Motor neuron (in vitro differentiated cells): Measurements from ENCODE around the gene SYT8. TPM values are rescaled to one million over a fixed set of nuclear protein-coding genes. Genes with fewer than 3 reads are reported as not detected.

Experiments used
- ATAC-seq, 8 experiments: fragments of 200-7000 bp; cut with Tn5 transposase; replicated peaks in 6 of 8; 2 replicates each; pipeline ENCODE4 v1.8.0; 2021; ENCODE audit warnings: mild to moderate bottlenecking in 8 of 8, moderate library complexity in 8 of 8
- H3K27ac ChIP-seq, 2 donors: fragments of 250-450 bp; sonication (Bioruptor Pico); 2 replicates each; pipeline ENCODE4 v1.9.0; 2021; ENCODE audit warnings: antibody characterized with exemption in 2 of 2, mild to moderate bottlenecking in 2 of 2, moderate library complexity in 1 of 2
- H3K4me1 ChIP-seq, 2 donors: fragments of 250-450 bp; sonication (Bioruptor Pico); replicated peaks in 1 of 2; 2 replicates each; pipeline ENCODE4 v1.6.1; 2021; ENCODE audit warnings: antibody characterized with exemption in 2 of 2, mild to moderate bottlenecking in 2 of 2, moderate library complexity in 1 of 2
- H3K4me3 ChIP-seq, 5 donors: fragments of 250-450 bp; sonication (Bioruptor Pico); 2 replicates each; pipeline ENCODE4 v1.9.0; 2021; ENCODE audit warnings: antibody characterized with exemption in 5 of 5, mild to moderate bottlenecking in 5 of 5, moderate library complexity in 4 of 5
- WGBS, 10 experiments: fragments of 450-650 bp; shearing (Covaris generic); methylation state at CpG; one replicate each; pipeline ENCODE4 v1.0.0; 2022; 5-methylcytosine and 5-hydroxymethylcytosine counted together
- in situ Hi-C, 9 experiments: fragments of 400-800 bp; cut with MboI; loops; one replicate each; pipeline ENCODE4 v1.15.0; 2021; ENCODE audit warnings: low sequenced_read_pairs in 9 of 9, low pct_unique_long_range_greater_than_20kb in 2 of 9; ENCODE audit not compliant: unreplicated experiment in 9 of 9
- total RNA-seq, 8 experiments: library from RNA; unstranded; fragments of 300-600 nt; gene quantifications; 2 replicates each; pipeline versions ENCODE4 v1.2.3 to v1.2.4, GENCODE V29; 2022

The SYT8 gene
- total RNA-seq, 8 experiments from 2014 or later: 0.27 to 2.0 (median 0.66) TPM; not detected in 3

DNA sequence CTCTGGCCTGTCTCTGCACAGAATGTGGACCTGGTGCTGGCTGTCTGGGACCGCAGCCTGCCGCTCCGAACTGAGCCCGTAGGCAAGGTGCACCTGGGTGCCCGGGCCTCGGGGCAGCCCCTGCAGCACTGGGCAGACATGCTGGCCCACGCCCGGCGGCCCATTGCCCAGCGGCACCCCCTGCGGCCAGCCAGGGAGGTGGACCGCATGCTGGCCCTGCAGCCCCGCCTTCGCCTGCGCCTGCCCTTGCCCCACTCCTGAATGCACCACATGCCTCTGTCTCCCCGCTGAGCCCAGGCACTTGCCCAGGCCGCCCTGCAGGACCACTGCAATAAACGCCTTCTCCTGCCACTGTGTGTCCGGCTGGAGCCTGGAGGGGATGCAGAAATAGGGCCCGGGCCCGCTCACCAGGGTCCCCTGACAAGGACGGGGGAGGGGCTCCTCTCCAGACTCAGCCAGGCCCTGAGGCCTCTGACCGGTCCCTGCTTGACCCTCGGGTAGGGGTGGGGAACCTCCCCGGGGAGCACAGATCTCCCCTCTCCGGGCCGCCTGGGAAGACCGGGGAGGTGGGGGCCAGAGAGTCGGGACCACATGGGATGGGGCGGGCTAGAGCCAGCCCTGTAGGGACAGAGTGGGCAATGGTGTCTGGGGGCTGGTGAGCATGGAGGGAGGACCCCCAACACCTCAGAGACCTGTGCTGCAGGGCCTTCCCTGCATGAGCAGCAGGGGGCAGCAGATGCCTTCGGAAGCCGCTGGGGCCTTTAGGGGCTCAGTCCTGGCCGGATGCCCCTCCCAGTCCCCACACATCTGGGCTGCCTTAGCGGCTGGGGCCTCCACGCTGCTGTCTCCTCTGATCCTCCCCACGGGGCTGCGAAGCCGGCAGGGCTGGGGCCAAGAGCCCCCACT lies 2.6 kb downstream of the SYT8 start:
- in situ Hi-C loops: loop anchor here in 3 of 9 experiments (10.0 to 25.0 kb wide), 2 partner anchors 143 to 175 kb away; partner anchors contain the start of gene KRTAP5-6 (in 2 of the 3)

DNA sequence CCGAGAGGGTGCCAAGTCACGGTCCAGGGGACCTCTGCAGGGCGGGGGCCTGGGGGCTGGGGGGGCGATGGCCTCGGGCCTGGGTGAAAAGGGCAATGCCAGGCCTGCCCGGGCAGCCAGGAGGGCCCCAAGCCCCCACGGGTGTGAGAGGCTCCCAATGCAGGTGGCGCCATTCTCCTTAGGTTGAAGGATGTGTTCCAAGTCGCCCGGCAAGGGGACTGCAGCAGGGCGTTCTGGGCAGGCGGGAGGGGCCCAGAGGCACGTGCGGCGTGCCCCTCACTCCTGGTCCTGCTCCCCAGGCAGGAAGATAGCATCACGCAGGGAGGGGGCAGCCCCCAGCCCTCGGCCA lies 3.3 kb downstream of the SYT8 start:
- no peak overlapping the region for H3K27ac ChIP-seq
- 0% methylated on average over 1 of the region's 17 CpGs; no CpG with 5 or more reads in 9 of the 10 experiments for WGBS, 10 experiments
- in situ Hi-C loops: loop anchor here in 3 of 9 experiments (10.0 to 25.0 kb wide), 2 partner anchors 143 to 176 kb away; partner anchors contain the start of gene KRTAP5-6 (in 2 of the 3)
- peaks cover 0 to 3% of the 10 kb centered on the region in 2 donors for H3K4me1 ChIP-seq
- H3K4me3 ChIP-seq: no peak overlapping the region
- peak in 3 of 8 experiments; percentile 8 to 22 (median 19) for ATAC-seq

More for the DNA sequence above, 2.6 kb downstream of the SYT8 start:
- Histone ChIP-seq H3K27ac (no peak overlapping the region), H3K4me3 (no peak overlapping the region), H3K4me1 (peaks cover 0 to 3% of the 10 kb centered on the region in 2 donors)
- peak; percentile 78 to 92 (median 82) for ATAC-seq
- WGBS, 10 experiments: no CpG with 5 or more reads among the region's 38 CpGs

DNA sequence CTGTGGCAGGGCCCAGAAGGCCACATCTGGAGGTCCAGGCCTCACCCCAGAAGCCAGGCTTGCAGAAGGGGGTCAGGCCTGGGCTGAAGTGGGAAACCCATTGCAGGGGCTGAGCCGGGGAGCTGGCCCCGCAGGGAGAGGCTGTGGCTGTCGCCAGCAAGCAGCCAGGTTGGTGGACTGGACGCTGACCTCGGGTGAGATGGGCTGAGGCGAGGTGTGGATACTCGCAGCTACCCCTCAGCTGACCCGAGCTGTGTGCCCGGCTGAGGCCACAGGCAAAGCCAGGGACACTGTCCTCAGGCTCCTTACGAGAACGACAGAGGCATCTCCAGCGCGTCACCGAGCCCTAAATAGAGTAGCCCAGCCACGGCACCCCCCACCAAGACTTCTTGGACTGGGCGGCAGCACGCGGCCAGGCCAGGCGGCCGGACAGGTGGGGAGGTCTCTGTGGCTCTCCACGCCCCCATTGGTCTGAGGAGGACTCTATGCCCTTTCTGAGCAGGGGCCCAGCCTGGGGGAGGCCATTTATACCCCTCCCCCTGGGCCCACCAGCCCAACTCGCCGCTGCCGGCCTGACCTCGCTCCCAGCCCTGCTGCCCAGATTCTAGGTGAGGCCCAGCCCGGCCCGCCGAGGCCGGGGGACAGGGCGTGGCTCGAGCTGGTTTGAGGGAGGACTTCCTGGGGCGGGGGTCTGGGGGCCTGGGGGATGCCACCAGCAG lies 3.8 kb downstream of the SYT8 start, which contains the start of gene TNNI2:
Gene TNNI2 (plus strand): TSS at position 556 of the 719 bp plus-strand sequence. CDS start 716 bp downstream, outside the sequence.
- WGBS, 10 experiments: 0 to 80% (median 53%) methylated on average over 1 to 3 of the region's 32 CpGs; no CpG with 5 or more reads in 7 of the 10 experiments
- ATAC-seq: no peak
- in situ Hi-C loops: loop anchor here in 3 of 9 experiments (10.0 to 25.0 kb wide), 2 partner anchors 144 to 176 kb away; partner anchors contain the start of gene KRTAP5-6 (in 2 of the 3)
- H3K4me3 ChIP-seq: no peak within 1 kb of the TSS
- no peak within 1 kb of the TSS for H3K27ac ChIP-seq
- peaks cover 0 to 3% of the 10 kb centered on the region in 2 donors for H3K4me1 ChIP-seq

DNA sequence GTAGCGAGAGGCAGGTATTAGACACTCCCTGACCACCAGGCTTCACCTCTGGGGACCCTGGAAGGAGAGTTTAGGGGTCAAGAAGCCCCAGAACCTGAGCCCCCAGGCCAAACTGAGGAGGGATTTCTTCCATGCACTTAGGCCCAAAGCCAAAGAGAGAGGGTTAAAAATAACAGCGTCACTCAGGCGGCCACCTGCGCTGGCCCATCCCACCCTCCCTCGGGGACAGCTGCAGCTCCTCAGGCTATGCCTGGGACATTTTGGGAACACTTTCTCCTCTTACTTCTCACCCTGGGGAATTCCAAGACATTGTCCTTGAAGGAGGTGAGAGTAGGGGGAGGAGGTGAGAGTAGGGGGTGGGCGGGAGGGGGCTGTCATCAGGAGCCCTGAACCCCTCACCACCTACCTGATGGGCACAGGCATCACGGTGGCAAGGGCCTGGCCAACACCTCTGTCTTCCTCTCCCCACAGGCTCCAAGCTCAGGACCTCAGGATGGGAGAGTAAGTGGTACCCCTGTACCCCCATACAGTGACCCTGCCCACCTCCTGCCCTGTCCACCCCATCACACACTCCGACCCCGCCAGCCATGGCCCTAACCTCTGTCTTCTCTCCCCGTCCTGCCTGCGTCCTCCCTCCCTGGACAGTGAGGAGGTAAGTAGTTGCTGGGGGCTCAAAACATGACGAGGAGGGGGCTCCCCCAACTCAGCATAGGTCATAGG lies 4.6 kb downstream of the SYT8 start:
- no peak for ATAC-seq
- Histone ChIP-seq H3K4me1 (peaks cover 0 to 3% of the 10 kb centered on the region in 2 donors), H3K4me3 (no peak overlapping the region), H3K27ac (no peak overlapping the region)
- 80 to 100% (median 90%) methylated on average over 1 to 2 of the region's 12 CpGs; no CpG with 5 or more reads in 7 of the 10 experiments for WGBS, 10 experiments
- in situ Hi-C loops: loop anchor here in 3 of 9 experiments (10.0 to 25.0 kb wide), 2 partner anchors 145 to 177 kb away; partner anchors contain the start of gene KRTAP5-6 (in 2 of the 3)

DNA sequence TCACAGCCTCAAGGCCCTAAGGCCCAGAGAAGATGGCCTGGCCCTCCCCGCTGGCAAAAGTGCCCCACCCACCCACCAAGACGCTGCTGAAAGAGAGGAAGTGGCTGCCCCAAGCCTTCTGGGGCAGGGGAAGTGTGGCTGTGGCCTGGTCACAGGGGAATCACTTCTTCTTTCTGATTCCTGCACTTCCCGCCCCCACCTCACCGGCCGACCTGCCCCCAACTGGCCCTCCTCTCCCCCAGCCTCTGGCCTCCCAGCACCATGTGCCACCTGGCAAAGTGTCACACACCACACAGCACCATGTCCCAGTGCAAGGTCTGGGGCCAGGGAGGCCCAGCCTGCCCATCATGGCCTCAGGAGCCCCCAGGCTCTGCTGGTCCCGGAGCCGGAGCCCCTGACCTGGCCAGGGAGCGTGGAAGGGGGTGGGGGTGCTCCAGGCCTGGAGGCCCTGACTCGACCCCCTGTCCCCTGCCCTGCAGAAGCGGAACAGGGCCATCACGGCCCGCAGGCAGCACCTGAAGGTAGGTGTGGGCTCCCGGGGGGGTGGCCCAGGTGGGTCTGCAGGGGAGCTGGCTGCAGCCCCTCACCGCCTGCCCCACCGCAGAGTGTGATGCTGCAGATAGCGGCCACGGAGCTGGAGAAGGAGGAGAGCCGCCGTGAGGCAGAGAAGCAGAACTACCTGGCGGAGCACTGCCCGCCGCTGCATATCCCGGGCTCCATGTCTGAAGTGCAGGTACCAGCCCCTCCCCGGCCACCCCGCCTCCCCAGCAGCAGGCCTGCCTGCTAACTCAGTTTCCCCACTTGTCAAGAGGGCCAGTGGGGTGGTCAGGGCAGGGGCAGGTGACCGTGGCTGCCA lies 5.4 kb downstream of the SYT8 start:
- Histone ChIP-seq H3K4me1 (peaks cover 0 to 3% of the 10 kb centered on the region in 2 donors), H3K27ac (no peak overlapping the region), H3K4me3 (no peak overlapping the region)
- ATAC-seq: no peak
- 100% methylated on average over 3 of the region's 26 CpGs; no CpG with 5 or more reads in 9 of the 10 experiments for WGBS, 10 experiments
- in situ Hi-C loops: loop anchor here in 3 of 9 experiments (10.0 to 25.0 kb wide), 2 partner anchors 145 to 178 kb away; partner anchors contain the start of gene KRTAP5-6 (in 2 of the 3)

DNA sequence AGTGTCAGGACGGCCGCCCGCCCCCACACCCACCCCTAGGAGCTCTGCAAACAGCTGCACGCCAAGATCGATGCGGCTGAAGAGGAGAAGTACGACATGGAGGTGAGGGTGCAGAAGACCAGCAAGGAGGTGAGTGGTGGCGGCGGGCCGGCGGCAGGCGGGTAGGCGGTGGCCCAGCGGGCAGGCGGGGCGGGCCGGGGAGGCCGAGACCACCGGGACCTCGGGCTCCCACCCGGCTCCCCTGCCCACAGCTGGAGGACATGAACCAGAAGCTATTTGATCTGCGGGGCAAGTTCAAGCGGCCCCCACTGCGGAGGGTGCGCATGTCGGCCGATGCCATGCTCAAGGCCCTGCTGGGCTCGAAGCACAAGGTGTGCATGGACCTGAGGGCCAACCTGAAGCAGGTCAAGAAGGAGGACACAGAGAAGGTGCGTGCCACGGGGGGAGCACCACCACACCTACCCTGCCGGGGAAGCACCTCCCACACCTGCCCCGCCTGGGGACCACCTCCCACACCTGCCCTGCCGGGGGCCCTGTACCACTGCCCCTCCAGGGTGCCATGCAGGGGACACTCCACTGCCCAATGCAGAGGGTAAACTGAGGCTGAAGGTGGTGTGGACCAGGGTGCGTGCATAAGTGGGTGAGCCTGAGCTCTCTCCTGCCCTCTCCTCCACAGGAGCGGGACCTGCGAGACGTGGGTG lies 6.1 kb downstream of the SYT8 start:
- WGBS, 10 experiments: 88% methylated on average over 8 of the region's 37 CpGs; no CpG with 5 or more reads in 9 of the 10 experiments
- in situ Hi-C loops: loop anchor here in 1 of 9 experiments (25.0 kb wide), 1 partner anchor 179 kb away; no protein-coding TSS in a partner anchor
- Histone ChIP-seq H3K4me1 (peaks cover 0 to 3% of the 10 kb centered on the region in 2 donors), H3K4me3 (no peak overlapping the region), H3K27ac (no peak overlapping the region)
- ATAC-seq: no peak

DNA sequence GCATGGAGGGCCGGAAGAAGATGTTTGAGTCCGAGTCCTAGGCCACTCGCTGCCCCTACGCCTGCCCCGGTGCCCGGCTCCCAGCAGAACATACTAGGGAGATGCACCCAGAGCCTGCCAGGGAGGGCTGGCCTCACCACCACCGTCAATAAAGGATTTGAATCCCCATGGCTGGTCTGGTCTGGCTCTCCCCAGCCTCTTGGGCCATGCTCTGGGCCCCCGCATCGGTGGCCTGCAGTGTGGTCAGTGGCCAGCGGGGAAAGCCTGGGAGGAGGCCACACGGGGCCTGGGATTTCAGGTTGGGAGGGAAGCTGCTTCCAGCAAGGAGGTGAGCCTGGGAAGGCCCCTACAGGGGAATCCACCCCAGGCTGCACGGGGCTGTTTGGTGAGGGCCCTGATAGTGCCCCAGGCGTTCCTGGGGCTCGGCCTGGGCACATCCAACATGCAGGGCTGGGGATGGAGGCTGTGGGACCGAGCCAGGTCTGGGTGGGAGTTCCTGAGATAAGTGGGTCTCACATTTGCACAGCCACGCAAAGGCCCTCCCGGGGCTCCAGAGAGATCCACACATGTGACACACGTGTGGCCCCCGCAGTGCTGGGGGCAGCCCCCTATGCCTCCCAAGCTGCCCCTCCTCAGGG lies 6.8 kb downstream of the SYT8 start:
- in situ Hi-C loops: loop anchor here in 1 of 9 experiments (25.0 kb wide), 1 partner anchor 179 kb away; no protein-coding TSS in a partner anchor

DNA sequence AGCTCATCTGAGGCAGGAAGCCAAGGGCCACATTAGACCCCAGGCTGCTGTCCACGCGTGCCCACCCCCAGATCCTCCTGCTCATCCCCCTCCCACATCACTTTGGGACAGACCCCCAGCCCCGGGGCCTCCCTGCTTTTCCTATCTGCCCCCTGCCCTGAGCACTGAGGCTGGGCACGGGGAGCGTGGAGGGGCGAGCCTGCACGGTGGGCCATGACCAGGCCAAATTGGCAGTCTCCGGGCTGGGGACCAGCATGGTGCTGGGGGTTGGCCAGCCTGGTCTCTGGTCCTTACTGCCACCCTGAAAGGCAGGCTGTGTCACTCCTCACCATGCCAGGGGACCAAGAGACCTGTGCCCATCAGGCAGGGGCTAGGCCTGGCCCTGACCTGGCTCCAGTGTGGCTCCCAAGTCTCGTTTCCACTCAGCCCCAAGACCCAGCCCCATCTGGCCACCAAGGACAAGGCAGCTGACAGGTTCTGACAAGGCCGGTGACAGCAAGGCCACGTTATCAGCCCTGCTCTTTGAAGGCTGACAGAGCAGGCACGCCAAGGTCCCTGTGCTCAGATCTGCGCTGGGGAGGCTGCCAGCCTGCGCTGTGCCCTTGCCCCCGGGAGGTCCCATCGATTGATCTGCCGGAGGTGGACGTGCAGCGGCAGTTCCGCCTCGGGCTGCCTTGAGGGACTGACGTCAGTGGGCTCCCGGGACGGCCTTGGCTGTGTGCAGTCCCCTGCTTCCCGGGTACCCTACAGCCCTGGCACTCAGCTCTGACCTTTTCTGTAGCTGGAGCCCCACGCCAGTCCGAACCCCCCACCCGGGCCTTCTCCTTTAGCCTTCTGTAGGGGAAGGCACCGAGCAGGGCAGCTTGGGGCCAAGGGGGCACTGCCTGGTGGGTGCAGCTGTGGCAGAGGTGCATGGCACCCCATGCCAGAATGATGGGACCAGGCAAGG lies 7.6 kb downstream of the SYT8 start:
- Histone ChIP-seq H3K4me1 (peaks cover 0 to 3% of the 10 kb centered on the region in 2 donors), H3K27ac (no peak overlapping the region), H3K4me3 (no peak overlapping the region)
- in situ Hi-C loops: loop anchor here in 1 of 9 experiments (25.0 kb wide), 1 partner anchor 180 kb away; no protein-coding TSS in a partner anchor
- WGBS, 10 experiments: 40 to 77% (median 60%) methylated on average over 1 to 4 of the region's 29 CpGs; no CpG with 5 or more reads in 7 of the 10 experiments
- no peak for ATAC-seq

More for the DNA sequence above, 6.8 kb downstream of the SYT8 start:
- Histone ChIP-seq H3K4me1 (peaks cover 0 to 3% of the 10 kb centered on the region in 2 donors), H3K4me3 (no peak overlapping the region), H3K27ac (no peak overlapping the region)
- WGBS, 10 experiments: 80 to 100% (median 83%) methylated on average over 1 to 3 of the region's 19 CpGs; no CpG with 5 or more reads in 5 of the 10 experiments
- ATAC-seq: no peak

DNA sequence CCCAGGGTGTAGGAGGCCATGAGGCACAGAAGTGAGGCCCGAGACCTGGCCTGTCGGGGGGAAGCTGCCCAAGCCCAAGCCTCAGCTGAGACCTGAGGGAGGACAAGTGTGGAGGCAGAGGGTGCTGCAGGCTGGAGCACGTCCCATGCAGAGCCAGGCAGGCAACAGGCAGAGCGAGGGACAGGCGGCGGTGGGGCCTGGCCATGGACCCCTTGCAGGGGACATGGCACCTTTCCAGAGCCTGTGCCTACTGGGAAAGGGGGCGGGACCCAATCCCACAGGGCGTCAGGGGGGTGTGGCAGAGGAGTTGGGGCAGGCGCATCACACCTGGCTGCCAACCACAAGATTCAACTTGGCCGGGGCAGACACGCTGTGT lies 8.3 kb downstream of the SYT8 start:
- WGBS, 10 experiments: 80 to 100% (median 92%) methylated on average over 2 of the region's 11 CpGs; no CpG with 5 or more reads in 7 of the 10 experiments
- H3K4me3 ChIP-seq: no peak overlapping the region
- peaks cover 0 to under 1% of the 10 kb centered on the region in 2 donors for H3K4me1 ChIP-seq
- ATAC-seq: no peak
- H3K27ac ChIP-seq: no peak overlapping the region
- in situ Hi-C loops: loop anchor here in 1 of 9 experiments (25.0 kb wide), 1 partner anchor 181 kb away; no protein-coding TSS in a partner anchor

DNA sequence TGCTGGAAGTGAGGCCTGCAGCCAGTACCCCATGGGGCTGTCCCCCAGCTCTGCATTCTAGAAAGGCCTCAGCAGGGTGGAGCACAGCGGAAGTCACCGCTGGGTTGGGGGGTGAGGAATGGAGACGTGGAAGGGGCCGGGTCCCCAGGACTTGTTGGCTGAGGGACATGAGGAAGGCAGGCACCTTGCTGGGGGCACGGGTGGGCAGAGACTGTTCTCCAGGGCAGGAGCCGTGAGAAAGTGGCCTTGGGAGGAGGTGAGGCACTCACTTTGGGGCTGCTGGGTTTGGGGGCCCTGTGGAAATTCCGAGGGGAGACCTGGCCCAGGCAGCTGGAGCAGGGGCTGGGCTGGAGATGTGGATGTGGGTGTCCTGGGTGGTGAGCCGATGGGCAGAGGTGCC lies 9.0 kb downstream of the SYT8 start:
- H3K27ac ChIP-seq: no peak overlapping the region
- H3K4me1 ChIP-seq: no peaks in the 10 kb centered on the region
- no peak for ATAC-seq
- WGBS, 10 experiments: 20 to 78% (median 60%) methylated on average over 1 to 5 of the region's 8 CpGs; no CpG with 5 or more reads in 7 of the 10 experiments
- in situ Hi-C loops: loop anchor here in 1 of 9 experiments (25.0 kb wide), 1 partner anchor 181 kb away; no protein-coding TSS in a partner anchor
- no peak overlapping the region for H3K4me3 ChIP-seq
